Peyer's patch (tissue), 4 donors: ENCODE results near the gene FANCI.

Experiments used
- POLR2A ChIP-seq, 2 donors: fragments of 450-650 bp; IDR thresholded peaks; one replicate each; pipeline ENCODE4 v1.5.1; 2017; ENCODE audit warnings: antibody characterized with exemption in 2 of 2, mild to moderate bottlenecking in 2 of 2, moderate library complexity in 2 of 2
- TF ChIP-seq, protein P1 (sequence below), 6 experiments: fragments of 450-650 bp in 4 of 6; fragments of 200-600 bp in 2 of 6; sonication (generic) in 1 of 6; IDR thresholded peaks; one replicate each; pipeline ENCODE4 v1.5.1; 2017 to 2019; ENCODE audit warnings: antibody characterized with exemption in 6 of 6, mild to moderate bottlenecking in 3 of 6, moderate library complexity in 1 of 6

GRCh38 chr15:89362203-89363101 lies 118.7 kb downstream of the FANCI start:
- TF ChIP-seq, protein P1, sequence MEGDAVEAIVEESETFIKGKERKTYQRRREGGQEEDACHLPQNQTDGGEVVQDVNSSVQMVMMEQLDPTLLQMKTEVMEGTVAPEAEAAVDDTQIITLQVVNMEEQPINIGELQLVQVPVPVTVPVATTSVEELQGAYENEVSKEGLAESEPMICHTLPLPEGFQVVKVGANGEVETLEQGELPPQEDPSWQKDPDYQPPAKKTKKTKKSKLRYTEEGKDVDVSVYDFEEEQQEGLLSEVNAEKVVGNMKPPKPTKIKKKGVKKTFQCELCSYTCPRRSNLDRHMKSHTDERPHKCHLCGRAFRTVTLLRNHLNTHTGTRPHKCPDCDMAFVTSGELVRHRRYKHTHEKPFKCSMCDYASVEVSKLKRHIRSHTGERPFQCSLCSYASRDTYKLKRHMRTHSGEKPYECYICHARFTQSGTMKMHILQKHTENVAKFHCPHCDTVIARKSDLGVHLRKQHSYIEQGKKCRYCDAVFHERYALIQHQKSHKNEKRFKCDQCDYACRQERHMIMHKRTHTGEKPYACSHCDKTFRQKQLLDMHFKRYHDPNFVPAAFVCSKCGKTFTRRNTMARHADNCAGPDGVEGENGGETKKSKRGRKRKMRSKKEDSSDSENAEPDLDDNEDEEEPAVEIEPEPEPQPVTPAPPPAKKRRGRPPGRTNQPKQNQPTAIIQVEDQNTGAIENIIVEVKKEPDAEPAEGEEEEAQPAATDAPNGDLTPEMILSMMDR (IDR thresholded peaks at IDR 0.05), result no peak
- no peak for TF ChIP-seq POLR2A (IDR thresholded peaks at IDR 0.05)
